ENCODE results near the gene F5.
"Not testable (repeated sequence)": the region's sequence is repeated elsewhere in the genome, so short reads cannot be mapped to it uniquely, and the experiment has no call there.

F5 gene

GRCh38 chr1:169534653-169535052 is 51.6 kb downstream of the F5 start:
- no peak for DNase-seq

DNA sequence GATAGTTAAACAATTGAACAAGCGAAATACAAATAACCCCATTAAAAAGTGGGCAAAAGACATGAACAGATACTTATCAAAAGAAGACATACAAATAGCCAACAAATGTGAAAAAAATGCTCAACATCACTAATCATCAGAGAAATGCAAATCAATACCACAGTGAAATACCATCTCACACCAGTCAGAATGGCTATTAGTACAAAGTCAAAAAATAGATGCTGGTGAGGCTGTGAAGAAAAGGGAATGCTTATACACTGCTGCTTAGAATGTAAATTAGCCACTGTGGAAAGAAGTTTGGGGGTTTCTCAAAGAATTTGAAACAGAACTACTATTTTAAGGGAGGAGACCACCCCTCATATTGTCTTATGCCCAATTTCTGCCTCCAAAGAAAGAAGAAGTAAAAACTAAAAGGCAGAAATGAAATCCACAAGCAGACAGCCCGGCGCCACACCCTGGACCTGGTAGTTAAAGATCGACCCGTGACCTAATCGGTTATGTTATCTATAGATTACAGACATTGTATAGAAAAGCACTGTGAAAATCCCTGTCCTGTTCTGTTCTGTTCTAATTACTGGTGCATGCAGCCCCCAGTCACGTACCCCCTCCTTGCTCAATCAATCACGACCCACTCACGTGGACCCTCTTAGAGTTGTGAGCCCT is 52.6 kb downstream of the F5 start:
- DNase-seq: not testable (repeated sequence)

GRCh38 chr1:169530448-169530847 is 55.8 kb downstream of the F5 start:
- no peak for DNase-seq

DNA sequence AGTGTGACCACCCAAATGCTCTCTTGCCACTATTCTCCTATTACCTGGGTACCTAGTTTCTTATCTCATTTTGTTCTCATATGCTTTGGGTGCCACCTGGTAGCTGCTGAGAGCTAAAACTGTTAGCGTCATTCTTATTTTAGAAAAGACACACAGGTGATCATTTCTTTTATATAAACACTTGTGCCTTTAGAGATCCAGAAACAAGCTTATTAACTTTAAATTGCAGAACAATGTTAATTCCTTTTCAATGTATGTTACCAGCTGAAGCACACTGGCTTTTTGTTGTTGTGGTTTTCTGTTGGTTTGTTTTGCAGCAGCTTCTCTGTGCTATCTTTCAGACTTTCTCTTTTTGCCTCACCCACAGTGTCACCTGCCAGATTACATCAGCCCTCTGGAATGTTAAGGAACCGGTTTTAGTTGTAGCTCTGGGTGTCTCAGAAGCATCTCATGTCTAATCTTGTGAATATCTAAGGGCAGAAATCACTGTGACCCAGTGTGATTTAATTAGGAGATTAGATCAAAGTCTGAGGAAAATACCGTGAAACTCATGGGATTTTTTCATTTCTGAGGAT is 57.1 kb downstream of the F5 start:
- no peak for DNase-seq

DNA sequence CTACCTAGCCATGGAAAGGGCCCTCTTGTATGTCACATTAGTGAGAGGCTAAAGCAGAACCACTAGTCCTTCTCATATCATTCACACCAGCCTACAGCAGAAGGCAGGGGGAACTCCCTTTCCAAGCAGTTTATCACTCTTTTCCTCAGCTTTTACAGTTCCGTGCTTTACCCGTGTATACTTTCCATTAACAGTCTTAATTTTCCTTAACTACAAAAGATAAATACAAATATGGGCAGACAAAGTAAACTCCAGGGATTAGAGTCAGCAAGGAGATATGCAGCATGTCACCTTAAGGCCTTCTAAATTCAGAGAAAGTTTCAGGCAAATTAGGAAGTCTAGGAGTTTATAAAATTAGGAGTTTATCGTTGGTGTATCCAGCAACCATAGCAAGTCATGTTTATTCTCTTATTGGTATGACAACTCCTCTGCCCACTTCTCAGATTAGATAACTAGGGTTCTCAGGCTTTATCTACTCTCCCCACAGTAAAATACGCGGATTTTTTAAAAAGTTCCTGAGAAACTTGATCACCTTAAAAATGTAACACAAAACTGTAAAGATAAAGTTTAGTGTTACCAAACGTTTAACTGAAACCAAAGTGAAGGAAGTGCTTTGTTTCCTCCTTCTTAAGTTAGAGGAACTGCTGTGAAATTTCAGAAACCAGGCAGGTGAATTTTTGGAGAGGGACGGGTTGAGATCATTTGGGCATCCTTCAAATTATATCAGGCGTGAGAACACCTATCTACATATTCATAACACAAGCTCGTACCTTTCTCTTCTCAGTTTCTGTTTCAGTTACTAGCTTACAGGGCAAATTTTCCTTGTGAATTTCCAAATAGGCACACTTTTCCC is 57.8 kb downstream of the F5 start:
- DNase-seq: no peak

- no peak for DNase-seq
Measured at GRCh38 chr1:169527451-169528214, 58.6 kb downstream of the F5 start.

- no peak for DNase-seq
Measured at GRCh38 chr1:169527001-169527400, 59.3 kb downstream of the F5 start.

DNA sequence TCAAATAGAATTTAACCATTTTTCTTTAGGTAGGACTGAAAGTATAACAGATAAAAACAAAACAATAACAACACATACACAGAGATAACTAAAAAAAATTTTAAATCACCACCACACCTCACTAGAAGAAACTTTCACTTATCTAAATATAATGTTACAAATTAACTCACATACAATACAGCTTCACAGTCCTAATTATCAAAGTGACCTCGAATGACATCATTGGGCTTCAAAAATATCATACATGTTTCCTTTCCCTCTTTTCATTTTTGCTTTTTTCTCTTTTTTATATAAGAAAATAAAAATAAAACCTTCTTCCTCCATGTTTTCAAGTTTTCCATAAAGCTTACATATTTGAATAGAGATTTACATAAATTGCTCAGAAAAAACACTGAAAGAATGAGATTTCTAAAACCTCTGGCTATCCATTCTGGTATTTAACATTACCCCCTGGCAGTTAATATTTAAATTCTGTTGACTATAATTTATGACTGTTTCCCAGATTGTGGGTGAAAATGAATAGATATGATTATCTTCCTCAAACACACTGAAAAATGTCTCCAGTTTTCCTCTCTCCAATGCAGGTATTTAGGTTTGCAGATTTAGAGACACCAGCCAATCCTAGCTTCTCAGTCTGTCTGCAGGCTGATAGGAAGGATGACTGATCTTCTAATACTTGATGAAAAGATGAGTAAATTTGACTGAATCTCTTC is 60.0 kb downstream of the F5 start:
- DNase-seq: no peak

GRCh38 chr1:169525391-169525790 is 60.9 kb downstream of the F5 start:
- no peak for DNase-seq

- no peak for DNase-seq
Measured at GRCh38 chr1:169523904-169524303, 62.4 kb downstream of the F5 start.

DNA sequence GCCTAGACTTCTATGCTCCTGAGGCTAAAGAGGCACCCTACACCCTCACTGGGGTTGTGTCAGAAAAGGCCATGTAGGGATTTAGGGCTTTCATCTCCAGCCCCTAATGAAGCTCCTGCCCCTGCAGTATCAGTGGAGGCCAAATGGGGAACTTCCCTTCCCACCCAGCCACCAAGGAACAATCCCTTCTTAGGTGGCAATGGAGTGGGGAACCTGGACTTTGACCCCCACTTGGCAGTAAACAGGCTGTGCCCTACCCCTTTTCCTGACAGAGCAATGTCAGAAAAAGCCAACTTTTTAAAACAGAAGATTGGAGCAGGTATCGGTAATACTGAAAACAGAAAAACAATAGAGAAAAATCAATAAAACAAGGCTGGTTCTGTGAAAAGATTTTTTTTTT is 65.1 kb downstream of the F5 start:
- no peak for DNase-seq

- no peak for DNase-seq
Measured at GRCh38 chr1:169517558-169518186, 68.6 kb downstream of the F5 start.

DNA sequence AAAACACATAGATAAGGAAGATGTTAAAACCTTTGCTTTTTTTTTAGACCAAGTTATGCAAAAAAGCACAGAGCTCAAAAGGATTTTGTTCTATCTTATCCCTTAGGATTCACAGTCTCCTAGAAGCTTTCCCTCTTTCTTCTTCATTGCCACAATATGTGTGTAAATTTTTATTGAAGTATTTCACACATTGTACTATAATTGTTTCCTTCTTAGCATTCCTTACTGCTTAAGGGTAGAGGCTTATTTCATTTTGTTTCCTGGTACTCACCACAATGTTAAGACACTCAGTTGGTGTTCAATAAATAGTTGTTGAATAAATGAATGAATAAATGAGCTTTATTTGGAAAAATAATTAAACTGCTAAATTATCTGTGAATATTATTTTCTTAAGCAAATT is 70.6 kb downstream of the F5 start:
- DNase-seq: no peak

DNA sequence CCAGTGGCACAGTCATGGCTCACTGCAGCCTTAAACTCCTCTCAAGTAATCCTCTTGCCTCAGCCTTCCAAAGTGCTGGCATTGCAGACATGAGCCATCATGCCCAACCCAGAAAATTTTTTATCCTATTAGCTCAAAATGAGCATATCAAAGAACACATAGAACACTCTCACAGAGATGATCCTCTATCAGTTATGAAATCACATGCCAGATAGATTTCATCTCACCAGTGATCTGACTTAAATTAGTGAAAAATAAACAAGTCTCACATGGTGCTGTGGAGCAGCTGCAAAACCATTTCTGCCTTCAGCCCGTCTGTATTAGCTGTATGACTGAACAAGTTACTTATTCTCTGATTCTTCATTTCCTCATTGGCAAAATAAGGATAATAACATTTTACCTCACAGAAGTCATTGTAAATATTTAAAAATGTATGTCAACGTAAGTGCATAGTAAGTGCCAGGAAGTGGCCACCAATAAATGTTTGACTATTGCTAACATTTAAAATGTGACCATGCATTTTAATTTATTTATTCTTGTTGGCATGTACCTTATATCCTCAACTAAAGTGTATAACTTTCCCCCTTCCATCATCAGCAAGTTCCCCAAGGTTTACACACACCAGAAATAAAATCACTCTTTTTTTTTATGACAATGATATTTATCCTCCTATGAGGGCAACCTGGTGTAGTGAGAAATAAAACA is 71.6 kb downstream of the F5 start:
- no peak for DNase-seq

GRCh38 chr1:169513208-169513607 is 73.1 kb downstream of the F5 start:
- DNase-seq: no peak

DNA sequence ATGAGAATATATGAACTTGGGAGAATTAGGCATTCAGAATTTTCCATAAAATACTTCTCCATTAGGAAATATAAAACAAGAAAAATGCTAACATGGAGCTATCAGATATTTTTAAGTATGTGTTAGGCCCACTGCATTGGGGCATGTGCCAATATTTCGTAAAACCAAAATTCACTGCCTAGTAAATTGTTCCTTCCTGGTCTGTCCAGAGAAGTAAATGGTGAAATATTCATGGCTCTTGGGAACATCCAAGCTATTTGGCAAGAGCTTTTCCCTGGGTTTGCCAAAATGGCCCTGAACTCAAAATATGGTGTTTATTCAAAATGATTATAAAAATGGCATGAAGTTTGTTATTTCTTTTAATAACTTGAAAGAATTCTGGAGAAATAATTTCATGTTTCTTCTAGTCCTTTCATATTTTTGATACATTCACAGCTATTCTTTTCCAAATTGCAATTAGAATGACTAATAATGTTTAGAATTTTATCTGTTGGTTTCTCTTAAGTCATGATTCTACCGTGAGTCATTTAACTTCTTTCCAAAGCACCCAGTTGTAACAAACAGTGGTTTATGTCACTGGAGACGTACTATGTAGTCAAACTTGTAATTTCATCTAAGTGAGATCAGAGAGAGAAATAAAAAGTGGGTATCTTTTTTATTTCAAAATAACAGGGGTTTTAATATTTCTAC is 74.8 kb downstream of the F5 start:
- no peak for DNase-seq

- no peak for DNase-seq
Measured at GRCh38 chr1:169510060-169510459, 76.2 kb downstream of the F5 start.

GRCh38 chr1:169509354-169509753 is 76.9 kb downstream of the F5 start:
- peak; percentile 59 to 60 for DNase-seq

GRCh38 chr1:169508432-169509338 is 77.6 kb downstream of the F5 start:
- no peak for DNase-seq

- no peak for DNase-seq
Measured at GRCh38 chr1:169507413-169507812, 78.9 kb downstream of the F5 start.

All from SHP77 (cell line).